Skin epidermis (tissue), 12 donors: ENCODE results near the gene PIWIL4.
"Not testable (repeated sequence)": the region's sequence is repeated elsewhere in the genome, so short reads cannot be mapped to it uniquely, and the experiment has no call there.

ENCODE experiments used
- H3K27ac ChIP-seq, 21 experiments: fragments of 200-600 bp; sonication (generic) in 11 of 21; one replicate each; pipeline ENCODE4 v1.5.0; 2020; ENCODE audit warnings: mild to moderate bottlenecking in 3 of 21, inconsistent platforms in 2 of 21, moderate library complexity in 2 of 21
- H3K4me3 ChIP-seq, 7 experiments: fragments of 200-600 bp; sonication (generic) in 2 of 7; one replicate each; pipeline ENCODE4 v1.5.0; 2020; ENCODE audit warnings: inconsistent platforms in 2 of 7, mild to moderate bottlenecking in 2 of 7, moderate library complexity in 1 of 7

PIWIL4 gene

GRCh38 chr11:94627003-94627560 lies 59.9 kb downstream of the PIWIL4 start:
- not testable (repeated sequence) for H3K27ac ChIP-seq, H3K4me3 ChIP-seq

GRCh38 chr11:94629741-94630140 lies 62.6 kb downstream of the PIWIL4 start:
- Histone ChIP-seq H3K27ac (no peak overlapping the region), H3K4me3 (no peak overlapping the region)

GRCh38 chr11:94630221-94630620 lies 63.1 kb downstream of the PIWIL4 start:
- no peak overlapping the region for H3K4me3 ChIP-seq
- no peak overlapping the region for H3K27ac ChIP-seq

GRCh38 chr11:94632356-94632755 lies 65.2 kb downstream of the PIWIL4 start:
- Histone ChIP-seq H3K4me3 (no peak overlapping the region), H3K27ac (no peak overlapping the region)

- no peak overlapping the region for H3K27ac ChIP-seq
Measured at GRCh38 chr11:94635072-94635471, 67.9 kb downstream of the PIWIL4 start.

GRCh38 chr11:94636388-94636949 lies 69.3 kb downstream of the PIWIL4 start:
- no peak overlapping the region for H3K4me3 ChIP-seq
- no peak overlapping the region for H3K27ac ChIP-seq

More at GRCh38 chr11:94635072-94635471, 67.9 kb downstream of the PIWIL4 start:
- no peak overlapping the region for H3K4me3 ChIP-seq

- peak overlapping the region in 16 of 21 experiments; percentile 1 to 65 (median 44) for H3K27ac ChIP-seq
Measured at GRCh38 chr11:94638301-94638901, 71.2 kb downstream of the PIWIL4 start.

GRCh38 chr11:94638902-94639373 lies 71.8 kb downstream of the PIWIL4 start:
- no peak overlapping the region for H3K4me3 ChIP-seq
- peak overlapping the region in 16 of 21 experiments; percentile 1 to 65 (median 44) for H3K27ac ChIP-seq

More at GRCh38 chr11:94638301-94638901, 71.2 kb downstream of the PIWIL4 start:
- H3K4me3 ChIP-seq = no peak overlapping the region

GRCh38 chr11:94639901-94640721 lies 72.9 kb downstream of the PIWIL4 start:
- Histone ChIP-seq H3K27ac (no peak overlapping the region), H3K4me3 (no peak overlapping the region)

GRCh38 chr11:94641167-94641761 lies 74.1 kb downstream of the PIWIL4 start:
- Histone ChIP-seq H3K27ac (no peak overlapping the region), H3K4me3 (no peak overlapping the region)

- H3K27ac ChIP-seq, H3K4me3 ChIP-seq: not testable (repeated sequence)
Measured at GRCh38 chr11:94643186-94643585, 76.0 kb downstream of the PIWIL4 start.

GRCh38 chr11:94647926-94648325 lies 80.8 kb downstream of the PIWIL4 start:
- no peak overlapping the region for H3K27ac ChIP-seq
- H3K4me3 ChIP-seq = no peak overlapping the region

- no peak overlapping the region for H3K27ac ChIP-seq
Measured at GRCh38 chr11:94648789-94649188, 81.6 kb downstream of the PIWIL4 start.

GRCh38 chr11:94649254-94649653 lies 82.1 kb downstream of the PIWIL4 start:
- Histone ChIP-seq H3K4me3 (no peak overlapping the region), H3K27ac (no peak overlapping the region)

More at GRCh38 chr11:94648789-94649188, 81.6 kb downstream of the PIWIL4 start:
- H3K4me3 ChIP-seq = no peak overlapping the region

GRCh38 chr11:94649964-94650623 lies 82.9 kb downstream of the PIWIL4 start:
- Histone ChIP-seq H3K4me3 (no peak overlapping the region), H3K27ac (peak overlapping the region in 2 of 21 experiments; percentile 13 to 50)

- H3K27ac ChIP-seq = peak overlapping the region in 3 of 21 experiments; percentile 13 to 50 (median 15)
Measured at GRCh38 chr11:94650756-94651155, 83.6 kb downstream of the PIWIL4 start.

GRCh38 chr11:94652735-94653284 lies 85.6 kb downstream of the PIWIL4 start:
- H3K27ac ChIP-seq = no peak overlapping the region

More at GRCh38 chr11:94650756-94651155, 83.6 kb downstream of the PIWIL4 start:
- H3K4me3 ChIP-seq = no peak overlapping the region

GRCh38 chr11:94653561-94653960 lies 86.4 kb downstream of the PIWIL4 start:
- H3K27ac ChIP-seq = no peak overlapping the region
- no peak overlapping the region for H3K4me3 ChIP-seq

More at GRCh38 chr11:94652735-94653284, 85.6 kb downstream of the PIWIL4 start:
- H3K4me3 ChIP-seq = no peak overlapping the region

- H3K27ac ChIP-seq = no peak overlapping the region
- H3K4me3 ChIP-seq = no peak overlapping the region
Measured at GRCh38 chr11:94654201-94654600, 87.0 kb downstream of the PIWIL4 start.
